Stimulated activated CD8-positive, alpha-beta memory T cell treated with anti-CD3 and anti-CD28 coated beads, Interleukin-7, amount 100 ng/mL, for 24 hours (primary cell): Measurements from ENCODE around the gene KCTD1.

Experiments used
- DNase-seq: peaks from one replicate; pipeline ENCODE4 v3.0.0-alpha.2; 2020; ENCODE audit warnings: low read depth

The KCTD1 gene

DNA sequence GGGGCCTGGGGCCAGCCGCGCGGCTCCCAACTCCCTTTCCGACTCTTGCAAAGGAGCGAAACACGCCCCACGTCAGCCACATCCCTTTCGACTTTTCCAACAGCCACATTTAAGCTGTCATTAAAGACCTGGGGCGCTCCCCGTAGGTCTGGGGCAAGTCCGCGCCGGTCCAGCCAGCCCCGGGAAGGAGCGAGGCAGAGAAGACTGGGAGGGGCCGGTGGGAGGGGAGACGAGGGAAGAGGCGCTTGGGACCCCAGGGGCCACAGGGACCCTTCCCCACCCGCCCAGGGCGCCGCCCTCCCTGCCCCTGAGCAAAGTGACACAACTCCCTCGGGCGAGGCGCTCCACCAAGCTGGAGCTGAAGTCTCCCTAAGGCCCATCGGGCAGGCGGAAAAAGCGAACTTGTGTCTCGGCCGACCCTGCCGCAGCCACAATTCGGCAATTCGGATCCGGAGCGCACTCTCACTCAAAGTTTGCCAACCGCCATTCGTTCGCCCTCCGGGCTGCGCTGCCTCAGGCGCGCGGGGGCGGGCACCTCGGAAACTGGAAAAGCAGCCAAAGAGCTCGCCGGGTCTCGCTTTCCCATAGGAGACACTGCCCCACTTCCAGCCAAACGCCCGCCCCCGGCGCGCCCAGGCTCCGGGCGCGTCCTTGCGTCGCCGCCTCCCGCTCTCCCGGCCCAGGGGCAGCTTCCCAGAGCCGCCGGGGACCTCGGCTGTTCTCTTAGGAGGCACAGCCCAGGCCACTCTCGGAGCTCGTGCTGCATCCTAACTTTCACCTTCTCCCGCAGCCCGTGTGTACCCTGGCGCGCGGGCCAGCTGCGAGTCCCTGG, 1.1 kb upstream of the KCTD1 start:
- DNase-seq = no peak

DNA sequence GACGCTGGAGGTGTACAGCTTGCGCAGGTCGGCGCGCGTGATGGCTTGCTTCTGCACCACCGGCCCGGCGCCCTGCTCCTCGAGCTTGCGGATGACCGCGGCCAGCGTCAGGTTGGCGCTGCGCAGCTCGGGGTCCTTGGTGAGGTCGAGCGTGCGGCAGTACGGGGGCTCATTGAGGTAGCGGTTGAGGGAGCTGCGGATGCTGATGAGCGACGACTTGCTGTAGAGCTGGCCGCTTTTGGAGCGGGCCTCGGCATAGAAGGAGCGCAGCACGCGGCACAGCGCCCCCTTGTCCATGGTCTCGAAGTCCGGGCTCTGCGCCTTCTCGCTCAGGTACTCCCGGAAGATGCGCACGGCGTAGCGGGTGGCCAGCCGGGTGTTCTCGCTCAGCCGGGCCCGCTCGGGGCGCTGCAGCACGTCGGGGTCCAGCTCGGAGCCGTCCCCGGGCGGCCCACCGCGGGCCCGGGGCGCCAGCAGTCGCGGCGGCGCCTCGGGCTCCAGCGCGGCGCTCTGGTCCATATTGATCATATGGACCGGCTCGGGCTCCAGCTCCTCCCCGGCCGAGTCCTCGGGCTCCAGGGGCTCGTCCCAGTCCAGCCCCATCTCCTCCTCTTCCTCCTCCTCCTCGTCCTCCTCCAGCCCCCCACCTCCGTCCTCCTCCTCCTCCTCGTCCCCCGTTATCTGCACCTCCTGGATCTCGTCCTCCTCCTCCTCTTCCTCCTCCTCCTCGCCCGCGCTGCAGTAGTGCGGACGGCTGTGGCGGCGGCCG, 523 bp downstream of the KCTD1 start:
- DNase-seq = peak; percentile 14

DNA sequence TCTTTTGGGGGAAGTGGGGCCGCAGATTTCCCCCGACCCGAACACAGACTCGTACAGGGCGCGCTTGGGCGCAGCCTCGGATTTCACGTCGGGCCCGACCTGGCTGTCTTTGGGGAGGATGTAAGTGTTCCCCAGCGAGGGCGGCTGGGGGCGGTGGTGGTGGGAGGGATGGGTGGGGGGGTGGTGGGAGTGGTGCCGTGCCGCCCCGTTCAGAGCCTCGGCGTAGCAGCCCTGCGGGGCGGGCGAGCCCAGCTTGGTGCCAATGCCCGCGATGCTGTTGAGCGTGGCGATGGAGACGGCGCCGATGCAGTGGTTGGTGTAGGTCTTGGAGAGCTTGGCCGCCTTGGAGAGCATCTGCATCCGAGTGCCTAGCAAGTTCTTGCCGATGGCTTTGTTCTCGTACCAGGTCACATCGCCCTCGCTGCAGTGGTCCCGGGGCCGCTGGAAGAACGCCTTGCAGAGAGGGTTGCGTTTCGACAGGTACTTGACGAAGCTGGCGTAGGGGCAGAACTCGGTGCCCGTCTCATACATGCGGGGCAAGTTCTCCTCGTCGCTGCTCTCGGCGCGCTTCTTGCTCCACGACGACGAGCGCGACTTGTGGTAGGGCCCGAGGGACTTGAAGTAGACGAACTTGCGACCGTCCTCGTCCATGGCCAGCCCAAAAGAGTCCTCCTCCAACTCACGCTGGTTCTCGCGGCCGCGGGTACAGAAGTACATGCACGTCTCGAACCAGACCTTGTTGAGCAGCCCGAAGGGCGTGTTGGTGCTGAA, 1.3 kb downstream of the KCTD1 start:
- DNase-seq = no peak

DNA sequence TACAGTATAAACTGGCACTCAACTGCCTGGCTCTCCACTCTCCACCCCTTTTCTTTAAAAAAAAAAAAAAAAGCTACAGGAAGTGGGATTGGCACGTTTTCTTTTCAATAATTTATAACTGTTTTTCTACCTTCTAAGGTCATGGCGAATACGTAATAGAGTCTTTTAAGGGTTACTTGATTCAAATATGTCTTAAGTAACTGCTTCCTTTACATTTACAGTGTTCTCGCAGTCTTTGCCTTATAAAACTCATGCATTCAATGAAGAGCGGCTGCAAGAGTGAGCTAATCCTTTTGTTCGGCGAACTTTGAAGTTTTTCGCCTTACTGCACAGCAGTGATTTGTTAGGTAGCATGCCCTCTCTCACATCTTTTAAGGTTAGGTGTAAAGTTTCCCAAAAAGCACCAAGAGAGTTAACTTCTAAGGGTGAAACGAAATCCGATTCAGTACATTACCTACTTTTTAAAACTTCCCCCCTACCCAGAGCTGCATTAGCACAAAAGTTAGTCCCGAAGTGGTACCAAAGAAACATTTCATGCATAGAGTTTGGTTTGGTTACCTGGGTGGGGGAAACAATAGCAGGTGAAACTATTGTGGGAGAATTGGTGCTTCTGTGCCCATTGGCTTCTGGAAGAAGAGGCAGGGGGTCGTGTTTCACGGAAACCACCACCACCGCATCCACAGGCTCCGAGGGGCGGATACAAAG, 2.0 kb downstream of the KCTD1 start:
- DNase-seq = no peak

DNA sequence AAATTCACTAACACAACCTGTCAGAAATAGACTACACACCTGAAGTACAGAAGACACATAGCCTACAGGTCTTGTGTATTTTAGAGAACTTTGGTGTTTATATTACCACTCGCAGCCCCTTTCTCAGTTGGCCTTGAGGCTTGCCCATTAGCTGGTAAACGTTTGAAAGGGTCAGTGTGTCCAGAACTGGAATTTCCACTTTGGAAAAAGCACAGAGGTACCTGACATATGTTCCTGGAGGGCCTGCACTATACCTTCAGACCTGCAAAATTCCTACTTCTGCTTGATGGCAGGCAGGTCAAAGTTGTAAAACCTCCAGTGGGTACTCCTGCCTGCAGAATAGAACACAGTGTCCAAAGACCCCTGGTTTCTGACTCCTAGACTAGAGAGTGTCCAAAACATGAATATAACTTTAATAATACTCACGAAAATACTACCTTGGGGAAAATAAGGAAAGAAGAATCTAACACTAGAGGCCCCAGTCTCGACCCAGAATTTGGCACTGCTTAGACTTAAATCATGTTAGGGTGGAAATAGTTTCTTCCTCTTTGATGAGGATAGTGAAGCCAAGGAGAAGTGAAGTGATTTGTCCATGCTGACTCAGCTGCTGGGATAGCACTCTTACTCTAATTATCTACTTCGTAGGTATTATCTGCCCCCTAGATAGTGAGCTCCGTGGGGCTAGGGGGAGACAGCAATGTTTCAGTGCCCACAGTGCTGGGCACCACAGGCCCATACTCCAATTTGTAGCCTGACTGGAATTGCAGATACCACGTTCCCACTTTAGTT, 2.8 kb downstream of the KCTD1 start:
- DNase-seq = no peak

DNA sequence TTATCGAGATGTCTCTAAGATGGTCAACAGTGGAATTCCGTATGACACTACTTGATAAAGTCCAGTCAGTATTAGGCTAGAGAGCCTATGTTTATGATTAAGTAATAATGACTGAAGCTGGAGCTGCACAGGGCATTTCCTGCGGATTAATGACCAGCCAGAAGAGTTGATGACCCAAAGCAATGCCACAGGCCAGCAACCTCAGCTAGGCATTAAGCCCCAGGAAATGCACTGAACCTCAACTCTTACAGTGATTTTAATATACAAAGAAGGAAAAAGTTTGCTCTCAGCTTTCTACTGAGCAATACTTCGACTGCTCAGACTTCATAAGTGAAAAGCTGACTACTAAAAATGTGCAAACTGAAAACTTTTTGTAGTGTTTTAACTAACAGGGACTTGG, 3.9 kb downstream of the KCTD1 start:
- DNase-seq = no peak

DNA sequence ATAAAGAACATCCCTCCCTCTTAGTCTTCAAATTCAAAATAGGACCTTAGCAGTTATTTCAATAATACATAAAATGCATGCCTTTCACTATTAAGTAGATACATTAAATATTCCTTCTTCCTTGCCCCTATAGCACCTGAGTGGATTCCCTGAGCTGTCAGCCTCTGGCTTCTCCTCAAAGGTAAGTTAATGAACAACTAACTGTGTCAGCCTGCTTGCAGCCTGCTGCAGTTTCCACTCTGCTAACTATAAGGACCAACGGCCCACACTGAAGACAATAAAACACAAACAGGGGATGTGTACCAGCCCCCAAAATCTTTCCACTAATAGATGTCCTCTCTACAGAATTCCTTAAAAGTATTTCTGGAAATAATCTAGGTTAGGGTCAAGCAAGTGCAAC, 5.0 kb downstream of the KCTD1 start:
- no peak for DNase-seq

DNA sequence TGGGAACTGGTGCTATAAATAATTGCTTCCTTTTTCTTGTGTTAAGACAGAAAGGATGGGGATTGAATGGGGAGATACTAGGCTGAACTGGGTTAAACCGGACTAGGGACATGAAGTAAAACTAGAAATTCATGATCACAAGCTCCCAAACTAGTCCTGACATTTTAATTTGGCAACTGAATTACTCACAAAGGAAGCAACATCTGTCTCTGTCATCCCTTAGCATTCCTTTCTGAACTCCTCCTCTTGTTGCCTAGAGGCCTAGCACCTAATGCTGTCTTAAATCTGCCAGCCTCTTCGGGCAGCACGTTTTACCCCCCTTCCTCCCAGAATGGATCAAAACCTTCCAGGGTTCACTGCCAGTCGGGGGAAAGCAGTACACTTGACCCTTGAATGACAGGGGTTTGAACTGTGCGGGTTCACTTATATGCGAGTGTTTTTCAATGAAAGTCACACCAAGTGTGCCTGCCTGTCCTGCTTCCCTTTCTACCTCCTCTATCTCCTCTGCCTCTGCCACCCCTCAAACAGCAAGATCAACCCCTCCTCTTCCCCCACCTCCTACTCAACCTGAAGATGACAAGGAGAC, 8.2 kb downstream of the KCTD1 start:
- DNase-seq = no peak

DNA sequence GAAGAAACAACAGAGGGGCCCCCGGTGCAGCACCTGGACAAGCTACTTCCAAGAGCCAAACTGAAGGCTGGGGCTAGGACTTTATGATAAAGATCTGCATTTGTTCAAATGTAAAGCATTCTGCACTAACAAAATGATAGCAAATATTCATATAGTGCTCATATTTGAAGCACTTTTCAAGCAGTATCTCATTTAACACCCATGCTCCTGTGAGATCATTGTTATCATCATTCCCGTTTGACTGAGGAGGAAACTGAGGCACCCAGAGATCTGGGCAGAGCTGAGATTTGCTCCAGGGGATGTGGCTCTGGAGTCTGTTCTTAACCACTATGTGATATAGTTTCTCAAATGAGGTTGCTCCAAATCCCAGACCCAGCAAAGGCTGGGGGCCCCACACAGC, 9.8 kb downstream of the KCTD1 start:
- no peak for DNase-seq

DNA sequence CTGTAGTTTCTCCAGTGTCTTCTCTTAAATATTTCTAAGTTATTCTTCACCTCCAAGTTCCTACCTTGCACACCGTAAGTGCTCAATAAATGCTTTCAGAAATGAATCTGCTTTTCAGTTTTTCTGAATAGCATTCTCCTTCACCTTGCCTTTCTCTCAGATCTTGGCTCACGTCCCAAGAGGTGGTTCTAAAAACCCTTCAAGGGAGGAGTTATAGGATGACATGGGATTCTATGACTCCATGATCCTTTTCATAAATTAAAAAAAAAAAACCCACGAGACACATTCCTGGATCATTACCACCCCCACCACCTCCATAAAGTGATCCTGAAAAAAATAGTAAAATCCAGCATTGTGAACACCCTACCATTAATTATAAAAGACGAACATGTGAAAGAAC, 11.7 kb downstream of the KCTD1 start:
- DNase-seq = no peak

DNA sequence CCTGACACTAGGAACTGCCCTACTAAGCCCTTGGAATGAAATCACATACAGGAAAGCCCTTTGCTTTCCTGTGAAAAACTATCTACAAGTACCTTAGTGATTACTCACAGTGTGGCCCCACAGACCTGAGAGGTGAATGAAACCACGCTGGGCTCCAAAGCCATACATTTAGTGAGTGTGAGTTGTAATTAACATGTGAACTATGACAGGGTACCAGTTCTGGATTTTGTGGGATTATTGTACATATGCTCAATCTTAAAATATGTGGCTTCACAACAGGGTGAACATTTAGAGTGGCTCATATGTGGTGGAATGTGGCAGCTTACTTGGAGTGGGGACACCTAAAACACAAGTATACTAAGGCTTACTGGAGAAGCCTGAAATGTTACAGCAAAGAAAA, 12.3 kb downstream of the KCTD1 start:
- DNase-seq = no peak

DNA sequence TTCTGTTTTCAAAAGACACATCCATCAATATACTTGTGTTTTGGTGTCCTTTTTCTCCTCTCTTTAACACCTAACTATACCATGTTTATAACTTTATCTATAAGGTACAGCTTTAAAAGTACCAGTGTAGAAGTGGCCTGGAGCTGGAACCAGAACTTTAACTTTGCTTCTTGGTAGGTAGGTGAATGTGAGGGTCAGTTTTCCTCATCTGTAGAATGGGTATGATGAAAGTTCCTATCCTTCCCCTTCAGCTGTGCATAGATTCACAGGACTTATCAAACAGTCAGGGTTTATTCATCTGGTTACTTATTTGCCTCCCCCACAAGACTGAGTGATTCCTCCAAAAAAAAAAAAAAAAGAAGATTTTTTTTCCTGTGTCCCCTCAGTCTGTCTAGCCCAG, 12.7 kb downstream of the KCTD1 start:
- DNase-seq = no peak

DNA sequence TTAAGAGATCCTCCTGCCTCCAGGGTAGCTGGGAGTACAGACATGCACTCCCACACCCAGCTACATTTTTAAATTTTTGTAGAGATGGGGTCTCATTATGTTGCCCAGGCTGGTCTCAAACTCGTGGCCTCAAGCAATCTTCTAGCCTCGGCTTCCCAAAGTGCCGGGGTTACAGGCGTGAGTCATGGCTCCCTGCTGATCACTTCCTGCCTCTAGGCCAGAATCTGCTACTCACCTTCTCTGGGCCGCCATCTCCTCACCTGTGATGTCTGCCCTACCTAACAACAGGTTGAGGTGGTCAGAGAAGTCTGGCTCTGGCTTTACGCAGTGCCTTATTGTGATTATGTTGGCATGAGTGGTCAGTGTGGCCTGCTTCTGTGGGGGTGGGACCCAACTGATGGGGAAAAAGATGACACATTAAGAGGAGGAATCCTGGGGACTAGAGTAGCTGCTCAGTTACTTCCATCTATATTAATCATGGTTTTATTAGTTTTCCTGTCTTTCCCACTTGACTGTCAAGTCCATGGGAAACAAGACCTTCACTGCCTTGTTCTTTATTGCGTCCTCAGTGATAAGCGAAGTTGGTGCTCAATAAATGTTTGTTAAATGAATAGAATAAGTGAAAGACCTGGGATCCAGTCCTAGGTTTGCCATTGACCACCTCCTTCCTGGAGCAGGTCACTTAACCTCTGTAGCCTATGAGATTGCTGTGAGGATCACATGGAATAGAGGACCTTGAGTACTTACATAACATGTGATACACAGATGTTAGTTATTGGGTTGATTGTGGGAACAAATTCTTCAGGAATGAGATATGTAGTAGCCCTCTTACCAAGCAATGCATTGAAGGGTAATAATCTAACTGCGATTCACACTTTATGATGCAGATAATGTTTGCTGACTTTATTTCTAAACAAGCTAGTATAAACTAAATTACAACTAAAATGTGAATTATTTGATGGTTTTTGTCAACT, 15.7 kb downstream of the KCTD1 start:
- no peak for DNase-seq

DNA sequence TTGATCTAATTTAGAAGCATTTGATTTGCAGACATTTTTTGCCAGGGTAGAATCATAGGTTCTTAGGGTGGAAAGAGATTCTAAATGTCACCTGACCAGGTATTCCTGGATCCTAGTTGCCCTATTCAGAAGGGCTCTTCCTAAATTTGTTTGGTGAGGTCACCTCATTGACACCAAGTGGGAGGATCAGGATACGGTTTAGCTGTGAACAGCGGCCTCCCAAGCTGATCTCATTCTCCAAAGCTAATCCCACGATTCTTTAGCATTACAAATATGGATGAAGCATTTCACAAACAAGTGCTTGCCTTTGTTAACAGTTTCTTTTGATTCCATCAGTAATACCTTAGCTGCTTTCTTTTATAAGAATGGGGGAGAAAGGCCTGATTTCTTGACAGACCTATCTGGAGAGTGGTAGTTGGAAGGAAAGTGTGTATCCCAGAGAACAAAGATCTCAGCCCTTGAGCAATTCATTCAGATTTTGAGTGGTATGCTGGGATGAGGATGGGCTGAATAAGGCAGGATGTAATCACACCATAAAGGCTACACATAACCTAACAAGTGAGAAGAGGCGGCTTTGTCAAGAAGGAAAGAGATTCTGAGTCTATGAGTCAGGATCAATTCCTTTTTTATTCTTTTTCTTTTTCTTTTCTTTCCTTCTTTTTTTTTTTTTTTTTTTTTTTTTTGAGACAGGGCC, 16.6 kb downstream of the KCTD1 start:
- no peak for DNase-seq

DNA sequence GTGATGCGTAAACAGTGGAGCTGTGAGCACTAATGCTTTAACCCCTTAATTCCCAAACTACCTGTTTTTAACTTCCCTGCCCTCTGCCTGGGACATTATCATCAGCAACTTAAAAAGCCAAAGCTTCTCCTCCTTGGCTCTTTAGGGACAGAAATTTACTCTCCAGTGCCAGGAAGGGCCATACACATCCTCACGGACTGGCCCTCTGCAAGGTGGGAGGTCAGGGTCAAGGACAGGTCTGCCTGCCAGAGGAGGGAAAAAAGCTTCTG, 21.5 kb downstream of the KCTD1 start:
- no peak for DNase-seq

DNA sequence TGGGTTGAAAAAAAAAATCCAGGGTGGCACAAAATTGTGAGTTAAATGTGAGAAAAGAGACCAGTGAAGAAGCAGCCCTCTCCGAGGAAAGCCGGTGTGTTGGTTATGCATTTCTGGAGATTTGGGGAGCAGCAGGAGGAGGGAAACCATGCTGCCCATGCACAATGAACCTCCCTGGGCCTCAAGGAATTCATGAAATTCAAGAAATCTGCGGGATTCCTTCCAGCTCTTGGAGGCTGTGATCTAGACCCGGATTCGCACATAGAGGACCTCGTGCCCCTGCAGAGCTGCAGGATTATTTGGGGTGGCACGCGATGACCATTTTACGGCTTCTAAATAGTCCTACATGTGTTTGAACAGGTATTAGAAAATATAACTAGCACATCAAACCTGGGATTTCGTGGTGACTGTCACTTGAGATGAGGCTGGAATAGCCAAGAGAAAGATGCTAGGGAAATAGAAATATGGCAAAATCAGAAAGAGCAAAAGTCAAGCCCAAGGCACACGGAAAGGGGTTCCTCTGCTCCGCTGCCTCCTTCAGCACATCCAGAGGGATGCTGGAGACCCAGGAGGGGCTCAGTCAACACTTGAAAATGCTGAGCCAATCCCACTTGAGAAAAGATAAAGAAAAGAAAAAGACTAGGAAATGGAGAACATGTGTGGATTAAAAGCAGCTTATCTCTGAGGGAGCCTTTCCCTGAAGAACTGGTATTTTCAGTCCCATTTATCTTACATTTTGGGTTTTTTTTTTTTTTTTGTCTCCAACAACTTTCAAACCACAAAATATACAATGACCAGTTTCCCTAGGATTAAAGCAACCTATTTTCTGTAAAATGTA, 22.0 kb downstream of the KCTD1 start:
- no peak for DNase-seq

DNA sequence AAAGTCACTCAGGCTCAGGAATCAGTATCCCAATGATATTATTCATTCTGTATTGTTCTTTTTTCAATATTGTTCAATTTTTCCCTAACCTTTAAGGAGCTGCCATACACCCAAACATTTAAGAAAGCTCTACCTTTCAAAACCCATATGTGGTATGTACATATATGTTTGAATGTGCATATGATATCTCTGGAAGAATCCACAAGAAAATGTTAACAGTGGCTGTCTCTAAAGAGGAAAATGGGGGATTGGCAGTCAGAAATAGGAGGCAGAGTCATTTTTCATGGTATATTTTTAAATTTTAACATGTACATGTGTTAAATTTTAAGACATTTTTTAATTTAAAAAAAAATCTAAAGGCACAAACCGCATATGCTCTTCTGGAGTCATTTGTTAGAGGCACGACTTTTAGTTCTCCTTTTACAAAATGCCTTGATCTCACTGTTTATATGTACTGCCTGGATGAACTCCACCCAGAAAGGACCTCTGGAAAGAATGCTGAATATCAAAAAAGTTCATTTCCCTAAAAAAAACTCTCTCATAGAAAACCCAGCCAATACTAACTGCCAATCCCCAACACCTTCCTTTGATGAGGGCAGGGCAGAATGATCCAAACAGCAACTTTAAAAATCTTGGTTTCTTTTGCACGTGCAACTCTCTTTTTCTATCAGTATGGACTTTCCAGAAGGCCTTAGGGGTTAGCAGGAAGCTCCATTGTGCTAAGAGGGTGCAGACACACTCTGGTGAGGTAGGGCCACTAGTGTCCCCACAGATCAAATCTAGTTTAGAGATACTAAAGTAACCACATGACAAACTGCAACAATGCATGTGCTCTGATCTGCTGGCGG, 23.6 kb downstream of the KCTD1 start:
- DNase-seq = no peak

DNA sequence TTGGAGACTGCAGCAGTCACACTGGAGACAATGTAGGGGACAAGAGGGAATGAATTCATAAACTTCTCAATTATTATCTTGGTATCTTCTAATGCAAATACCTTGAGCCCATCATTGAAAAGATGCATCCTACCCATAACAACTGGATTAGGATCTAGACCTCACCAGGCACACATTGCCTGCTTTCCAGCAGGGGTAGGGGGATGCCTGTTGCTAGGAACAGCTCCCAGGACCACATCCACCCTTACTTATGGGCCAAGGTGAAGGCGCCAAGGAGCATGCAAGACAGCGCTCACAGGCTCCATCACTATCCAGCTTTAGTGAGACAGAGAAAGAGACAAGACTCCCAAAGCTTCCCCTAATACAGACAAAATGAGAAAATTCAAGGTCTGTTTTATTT, 24.4 kb downstream of the KCTD1 start:
- no peak for DNase-seq
